Myocyte (in vitro differentiated cells): ENCODE data around the gene GRIP2. TPM values are rescaled to one million over a fixed set of nuclear protein-coding genes. Genes with fewer than 3 reads are reported as not detected.
A peak's percentile ranks its signal among the peaks of the same experiment; 100 is the strongest.

Experiments used
- DNase-seq: peaks from one replicate; pipeline ENCODE4 v3.0.0-alpha.2; 2012; ENCODE audit warnings: low read depth
- total RNA-seq: library from RNA; depleted of rRNA; stranded (reverse); fragments of >200 nt; gene quantifications from 2 replicates; pipeline ENCODE4 v1.2.3, GENCODE V29; 2014

Gene GRIP2
- total RNA-seq, 1 donor from 2014 or later: 11.8 TPM

GRCh38 chr3:14471690-14472089 lies 68.5 kb downstream of the GRIP2 start:
- DNase-seq: no peak

DNA sequence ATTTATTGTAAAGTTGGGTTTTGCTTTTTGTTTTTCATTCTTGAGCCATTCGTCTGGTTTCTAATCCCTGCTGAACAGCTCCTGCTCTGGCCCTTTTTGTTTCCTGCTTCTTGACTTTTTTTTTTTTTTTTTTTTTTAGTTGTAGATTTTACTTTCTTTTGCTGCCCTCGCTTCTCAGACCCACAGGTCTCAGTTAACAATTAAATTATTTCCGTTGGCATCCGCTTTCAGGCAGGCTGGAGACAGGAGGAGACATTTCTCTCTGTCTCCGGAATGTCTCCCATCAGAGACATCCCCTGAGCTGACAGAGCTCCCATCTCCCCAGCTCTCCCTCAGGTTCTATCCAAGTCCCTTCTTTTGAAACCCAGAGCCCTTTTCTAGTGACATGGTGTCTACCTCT lies 69.1 kb downstream of the GRIP2 start:
- DNase-seq: no peak

- no peak for DNase-seq
These were observed 69.7 kb downstream of the GRIP2 start for GRCh38 chr3:14470461-14470860.

DNA sequence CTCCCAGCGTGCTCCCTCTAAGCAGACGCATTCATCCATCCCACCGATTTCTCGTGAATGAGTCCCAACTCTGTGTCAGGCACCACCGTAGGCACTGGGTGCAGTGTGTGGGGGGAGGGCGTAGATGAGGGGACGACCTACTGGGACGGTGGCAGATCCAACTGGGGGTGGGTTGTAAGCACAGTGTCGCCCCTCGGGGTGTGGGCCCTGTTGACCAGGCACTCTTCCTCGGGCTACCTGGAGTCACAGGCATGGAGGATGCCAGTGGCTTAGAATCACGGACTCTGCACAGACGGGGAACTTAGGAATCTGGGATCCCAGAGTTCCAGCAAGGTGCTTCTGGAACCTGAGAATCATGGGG lies 71.5 kb downstream of the GRIP2 start:
- DNase-seq: no peak

- peak; percentile 31 for DNase-seq
These were observed 72.1 kb downstream of the GRIP2 start for GRCh38 chr3:14467814-14468620.

- DNase-seq: no peak
These were observed 73.8 kb downstream of the GRIP2 start for GRCh38 chr3:14466179-14466903.

DNA sequence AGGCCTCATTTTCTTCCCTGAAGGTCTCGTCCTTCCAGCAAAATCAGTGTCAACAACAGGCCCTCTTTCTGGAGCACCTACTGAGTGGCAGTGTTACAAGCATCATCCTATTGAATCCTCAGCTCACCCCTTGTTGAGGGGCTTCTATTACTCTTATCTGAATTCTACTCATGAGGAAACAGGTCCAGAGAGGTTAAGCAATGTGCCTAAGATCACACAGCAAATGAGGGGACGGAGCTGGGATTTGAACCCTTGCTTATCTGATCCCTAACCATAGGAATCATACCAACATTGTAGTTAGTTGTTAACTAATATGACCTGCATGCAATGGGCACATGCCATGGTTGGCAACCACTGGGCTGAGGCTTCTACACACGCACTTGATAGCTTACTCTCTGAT lies 74.7 kb downstream of the GRIP2 start:
- DNase-seq: no peak

- DNase-seq: no peak
These were observed 75.6 kb downstream of the GRIP2 start for GRCh38 chr3:14464521-14464920.

GRCh38 chr3:14464141-14464465 lies 76.0 kb downstream of the GRIP2 start:
- DNase-seq: no peak

- no peak for DNase-seq
These were observed 76.6 kb downstream of the GRIP2 start for GRCh38 chr3:14463330-14464140.

- DNase-seq: no peak
These were observed 77.4 kb downstream of the GRIP2 start for GRCh38 chr3:14462738-14463137.

- DNase-seq: peak; percentile 71
These were observed 78.3 kb downstream of the GRIP2 start for GRCh38 chr3:14461748-14462324.

GRCh38 chr3:14461006-14461747 lies 79.0 kb downstream of the GRIP2 start:
- DNase-seq: no peak

DNA sequence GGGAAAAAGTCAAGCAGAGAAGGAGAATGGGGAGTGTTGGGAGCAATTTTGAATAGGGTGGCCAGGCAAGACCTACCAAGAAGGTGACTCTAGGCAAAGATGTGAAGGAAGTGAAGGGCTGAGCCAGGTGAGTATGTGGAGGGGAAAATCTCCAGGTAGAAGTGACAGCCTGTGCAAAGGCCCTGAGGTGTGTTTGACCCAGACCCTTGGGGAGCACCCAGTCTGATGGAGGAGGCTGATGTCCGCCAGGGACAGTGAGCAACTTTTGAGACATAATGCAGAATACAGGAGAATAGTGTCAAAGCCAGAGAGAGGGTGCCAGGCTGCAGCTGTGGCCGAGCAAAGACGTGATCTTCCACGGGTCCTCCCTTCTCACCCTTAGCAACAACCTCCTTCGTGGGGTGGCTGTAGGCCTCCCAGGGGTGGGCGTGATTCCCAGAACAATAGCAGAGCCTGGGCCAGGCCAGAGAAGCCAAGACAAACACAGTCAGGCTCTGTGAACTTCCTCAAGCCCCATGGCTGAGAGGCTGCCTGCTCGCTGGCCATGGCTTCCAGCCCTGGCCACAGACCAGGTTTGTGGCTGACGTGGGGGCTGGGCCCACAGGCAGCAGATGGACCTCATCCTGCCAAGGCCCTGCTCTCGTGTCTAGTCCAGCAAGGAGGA lies 79.7 kb downstream of the GRIP2 start:
- DNase-seq: peak; percentile 92

DNA sequence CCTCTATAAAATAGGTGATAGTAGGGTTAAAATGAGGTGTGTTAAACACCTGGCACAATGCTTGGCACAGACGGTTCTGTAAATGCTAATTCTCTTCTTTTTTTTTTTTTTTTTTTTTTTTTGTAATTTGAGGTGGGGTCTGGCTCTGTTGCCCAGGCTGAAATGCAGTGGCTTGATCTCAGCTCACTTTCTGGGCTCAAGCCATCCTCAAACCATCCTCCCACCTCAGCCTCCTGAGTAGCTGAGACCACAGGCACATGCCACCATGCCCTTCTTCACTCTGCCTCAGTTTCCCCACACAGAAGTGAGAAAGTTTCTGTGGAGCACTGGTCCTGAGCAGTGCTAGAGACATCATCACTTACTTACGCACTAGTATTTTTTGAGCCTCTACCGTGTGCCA lies 80.4 kb downstream of the GRIP2 start:
- no peak for DNase-seq

DNA sequence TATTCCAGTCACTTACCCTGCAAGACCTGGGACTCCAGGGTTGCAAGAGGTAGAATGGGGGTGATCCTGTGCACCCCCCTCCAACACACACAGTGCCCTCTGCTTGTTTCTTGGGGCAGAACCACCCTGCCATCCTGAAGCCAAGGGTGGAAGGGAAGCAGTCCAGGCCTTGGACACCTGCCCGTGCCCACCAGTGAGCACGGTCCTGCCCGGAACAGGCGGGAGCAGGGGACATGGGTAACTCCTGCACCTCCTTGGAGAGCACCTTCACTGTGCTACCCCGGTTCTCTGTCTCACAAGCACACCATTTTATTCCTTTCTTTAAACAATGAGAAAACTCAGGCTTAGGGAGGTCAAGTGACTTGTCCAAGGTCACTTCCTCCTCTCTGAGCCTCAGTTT lies 80.8 kb downstream of the GRIP2 start:
- DNase-seq: no peak

DNA sequence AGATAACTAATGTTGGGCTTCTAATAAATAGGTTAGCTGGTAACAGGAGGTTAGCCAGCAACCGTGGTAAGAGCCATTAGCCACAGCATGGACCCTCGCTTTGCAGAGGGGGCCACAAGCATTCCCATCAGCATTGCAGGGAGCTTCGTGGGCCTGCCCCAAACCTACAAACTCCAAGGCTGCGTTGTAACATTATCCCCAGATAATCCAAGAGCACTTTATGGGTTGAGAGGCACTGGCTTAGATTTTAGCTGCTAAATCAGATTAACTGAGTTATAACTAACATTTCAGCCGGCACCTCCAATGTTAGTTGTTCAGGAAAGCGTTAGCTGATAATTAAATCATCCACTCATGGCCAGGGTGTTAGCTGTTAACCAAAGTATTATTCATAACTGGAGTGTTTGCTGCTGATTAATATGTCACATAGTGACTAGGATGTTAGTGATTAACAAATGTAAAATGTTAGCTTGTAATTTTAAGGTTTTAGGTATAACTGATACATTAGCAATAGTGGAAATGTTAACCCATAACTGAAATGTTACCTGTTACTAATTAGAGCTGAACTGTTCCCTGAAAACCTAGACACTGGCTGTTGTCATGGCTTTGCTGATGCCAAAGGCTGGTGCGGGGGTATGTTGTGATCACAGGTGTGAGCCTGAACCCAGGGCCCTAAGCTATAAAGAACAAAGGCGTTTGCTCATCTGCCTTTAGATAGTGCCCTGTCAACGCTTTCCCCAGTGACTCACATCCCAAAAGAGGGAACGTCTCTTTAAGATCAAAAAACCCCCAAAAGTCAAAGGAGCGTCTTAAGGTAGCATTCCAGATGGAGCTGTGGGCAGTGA lies 81.5 kb downstream of the GRIP2 start:
- no peak for DNase-seq

- no peak for DNase-seq
These were observed 82.1 kb downstream of the GRIP2 start for GRCh38 chr3:14457999-14458398.

DNA sequence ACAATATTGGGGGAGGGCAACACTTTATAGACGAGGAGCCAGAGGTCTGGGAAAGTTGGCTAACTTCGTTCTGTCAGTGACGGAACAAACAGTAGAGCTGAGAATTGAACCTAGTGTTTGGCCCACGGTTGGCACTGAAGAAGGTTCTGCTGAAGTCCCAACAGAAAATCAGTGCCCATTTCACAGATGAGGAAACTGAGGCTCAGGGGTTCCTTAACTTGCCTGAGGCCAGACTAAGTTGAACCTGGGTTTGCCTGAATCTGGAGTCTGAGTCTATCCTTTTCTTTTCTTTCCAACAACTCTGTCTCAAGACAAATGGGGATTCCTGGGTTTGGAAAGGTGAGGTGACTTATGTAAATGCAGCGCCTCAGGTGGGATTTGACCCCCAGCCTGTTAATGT lies 82.7 kb downstream of the GRIP2 start:
- DNase-seq: no peak

GRCh38 chr3:14456794-14457193 lies 83.3 kb downstream of the GRIP2 start:
- DNase-seq: no peak
